BE2C (cell line): Measurements from ENCODE around the gene DNAJB13.
A peak's percentile ranks its signal among the peaks of the same experiment; 100 is the strongest.

Experiments
- DNase-seq: peaks from one replicate; pipeline ENCODE4 v3.0.0-alpha.2; 2020
- H3K27me3 ChIP-seq: fragments of 250-450 bp; sonication (Bioruptor Pico); 2 replicates; pipeline ENCODE4 v1.5.1; 2020; ENCODE audit warnings: mild to moderate bottlenecking
- H3K36me3 ChIP-seq: fragments of 250-450 bp; sonication (Bioruptor Pico); 2 replicates; pipeline ENCODE4 v1.5.1; 2020; ENCODE audit warnings: mild to moderate bottlenecking
- H3K4me1 ChIP-seq: fragments of 250-450 bp; sonication (Bioruptor Pico); 2 replicates; pipeline ENCODE4 v1.5.1; 2020
- H3K4me3 ChIP-seq: 2 replicates; pipeline ENCODE4 v1.5.1; 2011; ENCODE audit warnings: low read depth, low read length
- H3K9me3 ChIP-seq: fragments of 250-450 bp; sonication (Bioruptor Pico); 2 replicates; pipeline ENCODE4 v1.5.1; 2020
- CTCF ChIP-seq: IDR thresholded peaks from 2 replicates; pipeline ENCODE4 v1.5.1; 2012; ENCODE audit warnings: mild to moderate bottlenecking, low read depth, low read length

DNAJB13 gene

GRCh38 chr11:73965076-73965763 is 14.4 kb downstream of the DNAJB13 start:
- Histone ChIP-seq H3K36me3 (no peaks in the 10 kb centered on the region), H3K9me3 (no peaks in the 10 kb centered on the region), H3K27me3 (no peaks in the 10 kb centered on the region), H3K4me1 (no peaks in the 10 kb centered on the region), H3K4me3 (peak overlapping the region; percentile 38)
- DNase-seq: no peak
- no peak for TF ChIP-seq CTCF

- H3K36me3 ChIP-seq: no peaks in the 10 kb centered on the region
- no peak for TF ChIP-seq CTCF
- H3K27me3 ChIP-seq: no peaks in the 10 kb centered on the region
- no peaks in the 10 kb centered on the region for H3K4me1 ChIP-seq
- no peaks in the 10 kb centered on the region for H3K9me3 ChIP-seq
- no peak overlapping the region for H3K4me3 ChIP-seq
- DNase-seq: no peak
Observed at GRCh38 chr11:73965764-73966121, 14.9 kb downstream of the DNAJB13 start.

DNA sequence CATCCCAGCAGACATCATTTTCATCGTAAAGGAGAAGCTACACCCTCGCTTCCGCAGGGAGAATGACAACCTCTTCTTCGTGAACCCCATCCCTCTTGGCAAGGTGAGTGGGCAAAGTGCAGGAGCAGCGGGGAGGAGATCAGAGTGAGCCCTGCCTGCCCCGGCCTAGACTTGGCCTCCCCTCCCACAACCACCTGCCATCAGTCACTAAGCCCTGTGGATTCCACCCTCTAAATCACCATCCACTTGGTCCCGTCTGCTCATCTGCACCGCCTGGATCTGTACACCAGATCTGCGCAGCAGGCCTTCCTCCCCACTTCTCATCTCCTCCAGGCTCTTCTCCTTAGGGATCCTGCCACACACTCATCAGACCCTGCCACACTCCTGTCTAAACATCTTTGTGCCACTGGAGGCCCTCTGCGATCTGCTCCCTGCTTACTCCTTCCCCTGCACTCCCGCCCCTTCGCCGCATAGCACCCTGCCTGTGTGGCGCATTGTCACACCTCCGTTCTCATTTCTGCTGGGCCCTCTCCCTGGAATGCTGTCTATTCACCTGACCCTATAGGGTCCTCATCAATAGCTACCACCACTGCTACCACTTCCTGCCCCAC is 17.6 kb downstream of the DNAJB13 start:
- H3K4me1 ChIP-seq: no peaks in the 10 kb centered on the region
- H3K9me3 ChIP-seq: no peaks in the 10 kb centered on the region
- DNase-seq: no peak
- no peaks in the 10 kb centered on the region for H3K36me3 ChIP-seq
- no peak for TF ChIP-seq CTCF
- H3K4me3 ChIP-seq: no peak overlapping the region
- no peaks in the 10 kb centered on the region for H3K27me3 ChIP-seq

- no peak for TF ChIP-seq CTCF
- no peak overlapping the region for H3K4me3 ChIP-seq
- H3K27me3 ChIP-seq: no peaks in the 10 kb centered on the region
Observed at GRCh38 chr11:73969091-73969490, 18.3 kb downstream of the DNAJB13 start.

DNA sequence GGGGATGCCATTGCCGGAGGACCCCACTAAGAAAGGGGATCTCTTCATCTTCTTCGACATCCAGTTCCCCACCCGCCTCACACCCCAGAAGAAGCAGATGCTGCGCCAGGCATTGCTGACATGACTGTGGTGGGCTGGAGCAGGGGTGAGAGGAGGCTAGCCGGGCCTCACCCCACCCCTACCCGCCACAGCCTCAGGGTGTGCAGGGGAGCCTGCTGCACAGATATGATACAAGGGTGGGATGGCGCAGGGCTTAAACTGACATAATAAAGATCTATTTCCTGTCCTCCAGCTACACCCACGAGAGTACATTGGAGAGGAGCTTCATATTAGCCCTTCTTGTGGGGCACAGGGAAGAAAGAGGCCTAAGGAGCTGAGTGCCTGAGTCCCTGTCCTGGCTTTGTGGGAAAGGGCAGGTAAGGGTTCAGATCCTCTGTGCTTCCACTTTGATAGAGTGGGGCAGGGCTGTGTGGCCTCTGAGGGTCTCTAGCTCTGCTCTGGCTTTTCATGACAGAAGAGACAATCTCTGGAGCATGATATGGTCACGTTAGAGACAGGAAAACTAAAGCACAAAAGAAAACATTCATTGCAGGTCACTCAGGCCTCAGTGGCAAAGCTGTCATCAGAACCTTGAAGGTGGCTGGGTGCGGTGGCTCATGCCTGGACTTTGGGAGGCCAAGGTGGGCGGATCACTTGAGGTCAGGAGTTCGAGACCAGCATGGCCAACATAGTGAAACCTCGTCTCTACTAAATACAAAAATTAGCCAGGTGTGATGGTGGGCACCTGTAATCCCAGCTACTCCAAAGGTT is 19.4 kb downstream of the DNAJB13 start:
- H3K4me1 ChIP-seq: no peaks in the 10 kb centered on the region
- H3K27me3 ChIP-seq: no peaks in the 10 kb centered on the region
- no peaks in the 10 kb centered on the region for H3K9me3 ChIP-seq
- H3K4me3 ChIP-seq: no peak overlapping the region
- DNase-seq: peak; percentile 46
- no peak for TF ChIP-seq CTCF
- peaks cover 9% of the 10 kb centered on the region; the same call in 1 of the 2 replicates for H3K36me3 ChIP-seq

More at GRCh38 chr11:73969091-73969490, 18.3 kb downstream of the DNAJB13 start:
- H3K36me3 ChIP-seq: 0 out of 2 replicates have a peak, but pooled peaks cover 1% of the 10 kb centered on the region
- DNase-seq: no peak
- no peaks in the 10 kb centered on the region for H3K4me1 ChIP-seq
- H3K9me3 ChIP-seq: no peaks in the 10 kb centered on the region
